Spleen (tissue), 11 donors: ENCODE measurements around the gene ITGA2. TPM values are rescaled to one million over a fixed set of nuclear protein-coding genes. Genes with fewer than 3 reads are reported as not detected.
A peak's percentile ranks its signal among the peaks of the same experiment; 100 is the strongest.

Source experiments
- DNase-seq: peaks from one replicate; pipeline ENCODE4 v3.0.0-alpha.2; 2020
- H3K27ac ChIP-seq, 8 donors: fragments of 200-600 bp; sonication (generic) in 7 of 8; 1 replicate in 4 of 8; 2 replicates in 4 of 8; pipeline versions ENCODE4 v1.5.0 to v1.8.0; 2016 to 2021; ENCODE audit warnings: inconsistent platforms in 4 of 8, mild to moderate bottlenecking in 4 of 8, moderate library complexity in 1 of 8
- H3K27me3 ChIP-seq, 7 donors: fragments of 200-600 bp; sonication (generic) in 6 of 7; replicated peaks in 1 of 7; 1 replicate in 4 of 7; 2 replicates in 3 of 7; pipeline versions ENCODE4 v1.5.0 to v1.8.0; 2016 to 2021; ENCODE audit warnings: inconsistent platforms in 3 of 7, mild to moderate bottlenecking in 1 of 7
- H3K36me3 ChIP-seq, 6 donors: fragments of 200-600 bp; sonication (generic) in 5 of 6; 1 replicate in 4 of 6; 2 replicates in 2 of 6; pipeline versions ENCODE4 v1.5.0 to v1.8.0; 2016 to 2021; ENCODE audit warnings: inconsistent platforms in 2 of 6
- H3K4me1 ChIP-seq, 6 donors: fragments of 200-600 bp; sonication (generic) in 5 of 6; 1 replicate in 3 of 6; 2 replicates in 3 of 6; pipeline versions ENCODE4 v1.5.0 to v1.8.0; 2016 to 2021; ENCODE audit warnings: inconsistent platforms in 3 of 6
- H3K4me3 ChIP-seq, 8 donors: fragments of 200-600 bp; sonication (generic) in 7 of 8; 1 replicate in 4 of 8; 2 replicates in 4 of 8; pipeline versions ENCODE4 v1.5.0 to v1.8.0; 2016 to 2021; ENCODE audit warnings: inconsistent platforms in 4 of 8, mild to moderate bottlenecking in 4 of 8, moderate library complexity in 2 of 8
- H3K9me3 ChIP-seq, 8 donors: fragments of 200-600 bp; sonication (generic) in 7 of 8; 1 replicate in 4 of 8; 2 replicates in 4 of 8; pipeline versions ENCODE4 v1.5.0 to v1.8.0; 2016 to 2021; ENCODE audit warnings: inconsistent platforms in 4 of 8
- CTCF ChIP-seq, 11 experiments: fragments of 200-600 bp in 7 of 11; fragments of 450-650 bp in 4 of 11; sonication (generic) in 4 of 11; IDR thresholded peaks in 8 of 11; conservative IDR thresholded peaks in 3 of 11; 1 replicate in 7 of 11; 2 replicates in 4 of 11; pipeline versions ENCODE4 v1.4.0 to v1.8.0; 2016 to 2021; ENCODE audit warnings: antibody characterized with exemption in 11 of 11, inconsistent platforms in 4 of 11, mild to moderate bottlenecking in 1 of 11
- POLR2A ChIP-seq, 3 donors: fragments of 450-650 bp; IDR thresholded peaks; one replicate each; pipeline ENCODE4 v1.5.1; 2017; ENCODE audit warnings: antibody characterized with exemption in 3 of 3, mild to moderate bottlenecking in 1 of 3
- POLR2AphosphoS5 ChIP-seq, 3 donors: sonication (generic); formaldehyde crosslinking; IDR thresholded peaks; one replicate each; pipeline ENCODE4 v1.5.1; 2017; ENCODE audit warnings: antibody characterized with exemption in 3 of 3
- WGBS, 5 donors: extraction: QIAGEN DNeasy Blood & Tissue Kit in 3 of 5; methylation state at CpG; one replicate each; pipeline versions ENCODE4 v1.1.5 to v1.1.7; 2013 to 2018; 5-methylcytosine and 5-hydroxymethylcytosine counted together
- intact Hi-C: fragments of 100-400 bp; cut with DNase I; formaldehyde crosslinking; loops from one replicate; pipeline ENCODE4 v1.15.0; 2023; ENCODE audit warnings: low total_unique reads
- polyA plus RNA-seq, 3 donors: library from polyadenylated mRNA; stranded (reverse); fragments of 200-250 nt; gene quantifications; one replicate each; pipeline ENCODE4 v1.2.1, GENCODE V29; 2013
- total RNA-seq, 7 donors: library from RNA; depleted of rRNA in 3 of 7; stranded (reverse); fragments of >200 nt in 3 of 7; fragmentation: NEBNext Ultra II Directional in 4 of 7; extraction: Animal tissue kit (Norgen Biotek cat#: 25700) in 4 of 7; gene quantifications; one replicate each; pipeline versions ENCODE4 v1.1.0 to v1.2.1, GENCODE V29; 2016 to 2021
- donor health status: healthy with polysubstance abuse.
- donor health status: DM: no; HTN: no; CAD: no; lungs with moderate emphysema.
- donor health status: DM: no; HTN: no; CAD: no.
- donor health status: Bipolar disorder and iron deficiency.
- donor health status: healthy.
- donor health status: DM: no; HTN: no; CAD: no.
- donor health status: DM: yes; HTN: yes; CAD: no.

The ITGA2 gene
- total and polyA plus RNA-seq, 10 donors, result 0.54 to 21.6 (median 13.1) TPM

- H3K36me3 ChIP-seq, result peaks cover 0 to 53% (median 21%) of the 10 kb centered on the region in 6 donors
- no peak overlapping the region for H3K27ac ChIP-seq
- no peak overlapping the region for H3K4me3 ChIP-seq
- TF ChIP-seq POLR2AphosphoS5 (IDR thresholded peaks at IDR 0.05) (no peak), POLR2A (IDR thresholded peaks at IDR 0.05) (no peak), CTCF (IDR thresholded peaks at IDR 0.05 in 8 of 11, conservative IDR thresholded peaks at IDR 0.05 in 3 of 11) (no peak)
- intact Hi-C loops, result loop anchor here (10.0 kb wide), 1 partner anchor 301 kb away; no protein-coding TSS in a partner anchor
- no peaks in the 10 kb centered on the region for H3K27me3 ChIP-seq
- peaks cover 0 to 55% (median 24%) of the 10 kb centered on the region in 6 donors for H3K4me1 ChIP-seq
- DNase-seq, result no peak
- H3K9me3 ChIP-seq, result no peaks in the 10 kb centered on the region
- 83 to 90% (median 88%) methylated on average over 5 of the region's 5 CpGs for WGBS, 5 donors
Measured at GRCh38 chr5:53105611-53106300, 116.6 kb downstream of the ITGA2 start.

- no peaks in the 10 kb centered on the region for H3K27me3 ChIP-seq
- intact Hi-C loops, result loop anchor here (10.0 kb wide), 1 partner anchor 304 kb away; no protein-coding TSS in a partner anchor
- TF ChIP-seq POLR2A (IDR thresholded peaks at IDR 0.05) (no peak), POLR2AphosphoS5 (IDR thresholded peaks at IDR 0.05) (no peak), CTCF (IDR thresholded peaks at IDR 0.05 in 8 of 11, conservative IDR thresholded peaks at IDR 0.05 in 3 of 11) (no peak)
- no peak for DNase-seq
- peak overlapping the region; percentile 65 to 85 (median 78) for H3K4me3 ChIP-seq
- peak overlapping the region; percentile 53 to 92 (median 88) for H3K27ac ChIP-seq
- 2 to 4% (median 2%) methylated on average over 11 of the region's 11 CpGs for WGBS, 5 donors
- peaks cover 0 to 20% (median 0%) of the 10 kb centered on the region in 6 donors for H3K36me3 ChIP-seq
- H3K4me1 ChIP-seq, result peaks cover 0 to 57% (median 25%) of the 10 kb centered on the region in 6 donors
- H3K9me3 ChIP-seq, result no peaks in the 10 kb centered on the region
Measured at GRCh38 chr5:53109056-53109442, 119.9 kb downstream of the ITGA2 start.

GRCh38 chr5:53109443-53110127 lies 120.4 kb downstream of the ITGA2 start, which contains the start of gene MOCS2:
Gene MOCS2, minus strand, starts transcription at chr5:53109757. Its CDS starts 2,583 bp downstream, at chr5:53107174.
- H3K27ac ChIP-seq, result peak within 1 kb of the TSS; percentile 53 to 92 (median 88)
- H3K36me3 ChIP-seq, result peaks cover 0 to 16% (median 0%) of the 10 kb centered on the region in 6 donors
- peak; percentile 97 for DNase-seq
- H3K9me3 ChIP-seq, result no peaks in the 10 kb centered on the region
- 0 to 1% (median 0%) methylated on average over 10 to 54 of the region's 54 CpGs for WGBS, 5 donors
- peak within 1 kb of the TSS; percentile 65 to 85 (median 78) for H3K4me3 ChIP-seq
- no peaks in the 10 kb centered on the region for H3K27me3 ChIP-seq
- intact Hi-C loops, result loop anchor here (10.0 kb wide), 1 partner anchor 305 kb away; no protein-coding TSS in a partner anchor
- H3K4me1 ChIP-seq, result peaks cover 0 to 57% (median 25%) of the 10 kb centered on the region in 6 donors
- TF ChIP-seq POLR2A (IDR thresholded peaks at IDR 0.05), result peak in 2 of 3 donors; percentile 63 to 65
- peak in 1 of 11 experiments; percentile 12 for TF ChIP-seq CTCF (IDR thresholded peaks at IDR 0.05 in 8 of 11, conservative IDR thresholded peaks at IDR 0.05 in 3 of 11)
- TF ChIP-seq POLR2AphosphoS5 (IDR thresholded peaks at IDR 0.05), result peak; percentile 94 to 97 (median 96)
